HCT116 (cell line): ENCODE measurements around the gene C16orf74. TPM values are rescaled to one million over a fixed set of nuclear protein-coding genes. Genes with fewer than 3 reads are reported as not detected.

Source experiments
- ATAC-seq: fragments of 200-7000 bp; cut with Tn5 transposase; 2 replicates; pipeline ENCODE4 v1.9.1; 2020; ENCODE audit warnings: mild to moderate bottlenecking, moderate library complexity
- BruUV-seq: library from RNA; stranded (reverse); fragments of 400-500 nt; replicated peaks from 2 replicates; lab custom pipeline; 2021; lab: Mats Ljungman, UMichigan
- CTCF ChIA-PET: fragments of 300-600 bp; sonication (Branson Sonifier 250); formaldehyde crosslinking; loops from one replicate; lab custom pipeline; 2021; ENCODE audit warnings: antibody characterized with exemption; lab: Charles Lee
- POLR2A ChIA-PET: fragments of 300-600, 350-600 bp; sonication (Branson Sonifier 250); formaldehyde crosslinking; loops from one replicate; lab custom pipeline; 2021; ENCODE audit warnings: antibody characterized with exemption; lab: Charles Lee
- RAD21 ChIA-PET, 2 experiments: fragments of 300-600 bp; sonication (Branson Sonifier 250); formaldehyde crosslinking; loops; one replicate each; lab custom pipeline; 2023; ENCODE audit warnings: low total read pairs in 2 of 2; ENCODE audit not compliant: uncharacterized antibody in 2 of 2, unreplicated experiment in 2 of 2, low non-redundant PET in 1 of 2; lab: Charles Lee
- DNase-seq: peaks from one replicate; pipeline ENCODE4 v3.0.0-alpha.2; 2010; ENCODE audit warnings: low read depth, low spot score
- H2AFZ ChIP-seq: fragments of 200-600 bp; shearing (Covaris generic), sonication (generic); 2 replicates; pipeline ENCODE4 v1.6.1; 2017; ENCODE audit warnings: low read depth, mixed run types, mixed read lengths, antibody characterized with exemption, low read length; ENCODE audit not compliant: poor library complexity, severe bottlenecking
- H3K27ac ChIP-seq: 2 replicates; pipeline ENCODE4 v1.5.1; 2012; ENCODE audit warnings: low read depth, low read length
- H3K27me3 ChIP-seq: fragments of 200-600 bp; sonication (generic); 2 replicates; pipeline ENCODE4 v1.6.1; 2016; ENCODE audit warnings: mixed run types, low read length, mixed read lengths; ENCODE audit not compliant: insufficient read depth
- H3K36me3 ChIP-seq, 2 experiments: fragments of 200-500 bp in 1 of 2; fragments of 200-600 bp in 1 of 2; sonication (Bioruptor generic) in 1 of 2; sonication (generic) in 1 of 2; 2 replicates each; pipeline versions ENCODE4 v1.5.1 to v1.6.1; 2014 to 2016; ENCODE audit warnings: low read length in 2 of 2, inconsistent platforms in 1 of 2, mixed read lengths in 1 of 2, mixed run types in 1 of 2; ENCODE audit not compliant: insufficient read depth in 2 of 2, control insufficient read depth in 1 of 2
- H3K4me1 ChIP-seq, 2 experiments: fragments of 200-600 bp in 1 of 2; sonication (generic) in 1 of 2; 2 replicates each; pipeline versions ENCODE4 v1.5.1 to v1.6.1; 2012 to 2017; ENCODE audit warnings: low read length in 2 of 2, inconsistent platforms in 1 of 2, mild to moderate bottlenecking in 1 of 2, mixed read lengths in 1 of 2, mixed run types in 1 of 2, moderate library complexity in 1 of 2; ENCODE audit not compliant: insufficient read depth in 2 of 2, control insufficient read depth in 1 of 2
- H3K4me2 ChIP-seq: fragments of 200-600 bp; sonication (generic); 2 replicates; pipeline ENCODE4 v1.6.1; 2017; ENCODE audit warnings: mixed run types, low read length, mixed read lengths
- H3K4me3 ChIP-seq, 2 experiments: fragments of 200-600 bp in 1 of 2; sonication (generic) in 1 of 2; replicated peaks in 1 of 2; 2 replicates each; pipeline ENCODE4 v1.5.1; 2011 to 2016; ENCODE audit warnings: low read length in 2 of 2, control low read depth in 1 of 2, low read depth in 1 of 2, mild to moderate bottlenecking in 1 of 2, mixed read lengths in 1 of 2, mixed run types in 1 of 2
- H3K79me2 ChIP-seq: fragments of 200-600 bp; sonication (generic); 2 replicates; pipeline ENCODE4 v1.6.1; 2017; ENCODE audit warnings: mild to moderate bottlenecking, mixed run types, low read length, moderate library complexity, mixed read lengths; ENCODE audit not compliant: insufficient read depth
- H3K9ac ChIP-seq: fragments of 200-600 bp; sonication (generic); 2 replicates; pipeline ENCODE4 v1.6.1; 2016; ENCODE audit warnings: low read length, mixed read lengths
- H3K9me2 ChIP-seq: fragments of 200-600 bp; sonication (generic), shearing (Covaris generic); 2 replicates; pipeline ENCODE4 v1.6.1; 2017; ENCODE audit warnings: mixed run types, mild to moderate bottlenecking, moderate library complexity; ENCODE audit not compliant: insufficient read depth
- H3K9me3 ChIP-seq, 2 experiments: fragments of 200-500 bp in 1 of 2; fragments of 200-600 bp in 1 of 2; sonication (Bioruptor generic) in 1 of 2; sonication (generic) in 1 of 2; 2 replicates each; pipeline ENCODE4 v1.6.1; 2014 to 2017; ENCODE audit warnings: low read length in 2 of 2, mixed read lengths in 2 of 2, inconsistent platforms in 1 of 2, low read depth in 1 of 2, mild to moderate bottlenecking in 1 of 2, mixed run types in 1 of 2, moderate library complexity in 1 of 2; ENCODE audit not compliant: control insufficient read depth in 1 of 2, insufficient read depth in 1 of 2
- H4K20me1 ChIP-seq: fragments of 200-600 bp; sonication (generic), shearing (Covaris generic); 2 replicates; pipeline ENCODE4 v1.6.1; 2017; ENCODE audit warnings: mixed run types, mild to moderate bottlenecking, moderate library complexity; ENCODE audit not compliant: insufficient read depth
- ATF3 ChIP-seq: IDR thresholded peaks from 2 replicates; pipeline ENCODE4 v1.6.1; 2012
- CBX3 ChIP-seq: IDR thresholded peaks from 2 replicates; pipeline ENCODE4 v1.6.1; 2012; ENCODE audit warnings: low read depth
- CEBPB ChIP-seq: IDR thresholded peaks from 2 replicates; pipeline ENCODE4 v1.6.1; 2012; ENCODE audit warnings: low read depth
- CTCF ChIP-seq, 3 experiments: fragments of 200-600 bp in 1 of 3; sonication (generic) in 1 of 3; IDR thresholded peaks in 2 of 3; conservative IDR thresholded peaks in 1 of 3; 2 replicates each; pipeline ENCODE4 v1.5.1; 2012 to 2017; ENCODE audit warnings: low read depth in 2 of 3, low read length in 2 of 3, antibody characterized with exemption in 1 of 3, borderline replicate concordance in 1 of 3, control low read depth in 1 of 3, mild to moderate bottlenecking in 1 of 3, mixed read lengths in 1 of 3, mixed run types in 1 of 3, moderate library complexity in 1 of 3; ENCODE audit not compliant: insufficient read depth in 1 of 3
- ELF1 ChIP-seq: IDR thresholded peaks from 2 replicates; pipeline ENCODE4 v1.6.1; 2012; ENCODE audit warnings: low read depth, borderline replicate concordance
- EZH2 ChIP-seq: fragments of 200-600 bp; sonication (generic); IDR thresholded peaks from 2 replicates; pipeline ENCODE4 v1.6.1; 2017; ENCODE audit warnings: antibody characterized with exemption, mixed run types
- FOSL1 ChIP-seq: IDR thresholded peaks from 2 replicates; pipeline ENCODE4 v1.6.1; 2012; ENCODE audit warnings: low read depth
- JUND ChIP-seq: IDR thresholded peaks from 2 replicates; pipeline ENCODE4 v1.6.1; 2012
- POLR2A ChIP-seq: IDR thresholded peaks from 2 replicates; pipeline ENCODE4 v1.7.0; 2011; ENCODE audit warnings: borderline replicate concordance; ENCODE audit not compliant: insufficient read depth, insufficient read length; ENCODE audit errors: extremely low read depth
- POLR2AphosphoS5 ChIP-seq: IDR thresholded peaks from 2 replicates; pipeline ENCODE4 v1.6.1; 2011; ENCODE audit warnings: mild to moderate bottlenecking, low read depth, low read length, moderate library complexity
- RAD21 ChIP-seq: IDR thresholded peaks from 2 replicates; pipeline ENCODE4 v1.6.1; 2012; ENCODE audit warnings: low read depth, mild to moderate bottlenecking
- REST ChIP-seq: IDR thresholded peaks from 2 replicates; pipeline ENCODE4 v1.6.1; 2012; ENCODE audit warnings: low read depth
- SP1 ChIP-seq: IDR thresholded peaks from 2 replicates; pipeline ENCODE4 v1.6.1; 2012; ENCODE audit warnings: low read depth
- SRF ChIP-seq: IDR thresholded peaks from 2 replicates; pipeline ENCODE4 v1.6.1; 2012; ENCODE audit warnings: low read depth
- TCF7L2 ChIP-seq: IDR thresholded peaks from 2 replicates; pipeline ENCODE4 v1.7.0; 2011; ENCODE audit warnings: borderline replicate concordance, inconsistent platforms; ENCODE audit not compliant: insufficient read depth, insufficient read length; ENCODE audit errors: extremely low read depth
- YY1 ChIP-seq: IDR thresholded peaks from 2 replicates; pipeline ENCODE4 v1.6.1; 2011; ENCODE audit warnings: low read length, low read depth, moderate library complexity, mild to moderate bottlenecking; ENCODE audit not compliant: insufficient replicate concordance; ENCODE audit errors: extremely low read depth
- ZFX ChIP-seq: fragments of 450-650 bp; IDR thresholded peaks from 2 replicates; pipeline ENCODE4 v1.6.1; 2017
- intact Hi-C: fragments of 100-400 bp; cut with micrococcal nuclease; formaldehyde crosslinking; loops from 2 replicates; pipeline ENCODE4 v1.10.0; 2022
- total RNA-seq: library from RNA; stranded (reverse); gene quantifications from one replicate; pipeline ENCODE4 v1.2.1, GENCODE V29; 2021; ENCODE audit not compliant: unreplicated experiment

The C16orf74 gene
- total RNA-seq, 1 experiment from 2014 or later, result 30.0 TPM

- TF ChIP-seq ZFX, result 0 out of 2 replicates have a peak, but pooled peaks have one; percentile 7
- TF ChIP-seq EZH2, result no peak
- H3K4me3 ChIP-seq, result no peak overlapping the region
- no peaks in the 10 kb centered on the region; the same call in 1 of the 2 replicates for H4K20me1 ChIP-seq
- no peak overlapping the region for H3K27ac ChIP-seq
- intact Hi-C loops, result no loop called here
- ChIA-PET CTCF (no interaction called here), POLR2A (no interaction called here), RAD21 (no interaction called here)
- no peaks in the 10 kb centered on the region for H3K27me3 ChIP-seq
- no peak overlapping the region for H3K4me2 ChIP-seq
- H3K4me1 ChIP-seq, result no peaks in the 10 kb centered on the region
- H3K9ac ChIP-seq, result no peak overlapping the region
- DNase-seq (no peak), ATAC-seq (no peak)
- no TSS peak for BruUV-seq
- peaks cover 37% of the 10 kb centered on the region for H3K79me2 ChIP-seq
- no peaks in the 10 kb centered on the region for H3K9me3 ChIP-seq
- H3K9me2 ChIP-seq, result no peaks in the 10 kb centered on the region
- H3K36me3 ChIP-seq, result peaks cover 15 to 44% of the 10 kb centered on the region in 2 experiments; a peak in 3 of 4 replicates
- no peak overlapping the region for H2AFZ ChIP-seq
These were observed 29.4 kb upstream of the C16orf74 start for GRCh38 chr16:85780281-85780680.

- BruUV-seq, result no TSS peak
- TF ChIP-seq REST (no peak), FOSL1 (no peak), SRF (no peak), SP1 (no peak), POLR2A (no peak), YY1 (no peak), CBX3 (no peak), TCF7L2 (no peak), RAD21 (no peak), POLR2AphosphoS5 (no peak), ATF3 (no peak), CEBPB (no peak), ELF1 (no peak), JUND (no peak), CTCF (IDR thresholded peaks at IDR 0.05 in 2 of 3, conservative IDR thresholded peaks at IDR 0.05 in 1 of 3; ENCODE audit: borderline replicate concordance in 1 of 3, insufficient read depth in 1 of 3, low read depth in 2 of 3, low read length in 2 of 3) (no peak)
These were observed 28.0 kb upstream of the C16orf74 start for GRCh38 chr16:85778873-85779272.

More at GRCh38 chr16:85778873-85779272, 28.0 kb upstream of the C16orf74 start:
- no peaks in the 10 kb centered on the region; the same call in 1 of the 2 replicates for H4K20me1 ChIP-seq
- H3K4me2 ChIP-seq, result no peak overlapping the region
- POLR2A ChIA-PET, result no interaction called here
- ATAC-seq, result no peak
- H3K27ac ChIP-seq, result no peak overlapping the region
- H3K27me3 ChIP-seq, result no peaks in the 10 kb centered on the region
- peaks cover 24% of the 10 kb centered on the region; the same call in 1 of the 2 replicates for H3K79me2 ChIP-seq
- RAD21 ChIA-PET, result no interaction called here
- no peak overlapping the region for H3K9ac ChIP-seq
- H2AFZ ChIP-seq, result no peak overlapping the region
- no peak for DNase-seq
- intact Hi-C loops, result no loop called here
- H3K4me3 ChIP-seq, result no peak overlapping the region
- H3K9me2 ChIP-seq, result no peaks in the 10 kb centered on the region
- no peaks in the 10 kb centered on the region for H3K9me3 ChIP-seq
- no peaks in the 10 kb centered on the region for H3K4me1 ChIP-seq
- CTCF ChIA-PET, result no interaction called here
- peaks cover 15 to 44% of the 10 kb centered on the region in 2 experiments; a peak in 3 of 4 replicates for H3K36me3 ChIP-seq
